Measurements from ENCODE around the gene IER5L.
A peak's percentile ranks its signal among the peaks of the same experiment; 100 is the strongest.

The IER5L gene

GRCh38 chr9:129160712-129161533, 17.1 kb downstream of the IER5L start:
- no peak for DNase-seq

GRCh38 chr9:129156163-129156562, 21.9 kb downstream of the IER5L start:
- no peak for DNase-seq

- no peak for DNase-seq
These were observed 23.1 kb downstream of the IER5L start for GRCh38 chr9:129154866-129155477.

DNA sequence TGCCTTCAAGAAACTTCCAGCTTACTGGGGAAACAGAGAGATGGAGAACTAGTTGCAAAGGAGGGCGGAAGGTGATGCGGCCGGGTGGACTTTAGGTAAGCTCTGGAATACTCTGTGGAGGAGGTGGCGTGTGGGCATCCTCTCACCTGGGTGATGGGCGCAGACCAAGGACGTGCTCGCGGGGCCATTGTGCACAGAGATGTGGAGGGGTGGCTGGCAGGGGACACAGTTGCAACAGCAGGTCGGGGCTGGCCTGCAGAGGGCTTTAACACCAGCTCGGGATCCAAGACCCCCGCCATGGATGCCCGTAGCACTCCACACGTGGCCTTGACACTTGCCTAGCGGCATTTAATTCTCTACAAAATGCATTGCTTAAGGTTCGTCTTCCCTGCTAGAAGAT, 26.6 kb downstream of the IER5L start:
- no peak for DNase-seq

GRCh38 chr9:129150672-129151211, 27.3 kb downstream of the IER5L start:
- no peak for DNase-seq

DNA sequence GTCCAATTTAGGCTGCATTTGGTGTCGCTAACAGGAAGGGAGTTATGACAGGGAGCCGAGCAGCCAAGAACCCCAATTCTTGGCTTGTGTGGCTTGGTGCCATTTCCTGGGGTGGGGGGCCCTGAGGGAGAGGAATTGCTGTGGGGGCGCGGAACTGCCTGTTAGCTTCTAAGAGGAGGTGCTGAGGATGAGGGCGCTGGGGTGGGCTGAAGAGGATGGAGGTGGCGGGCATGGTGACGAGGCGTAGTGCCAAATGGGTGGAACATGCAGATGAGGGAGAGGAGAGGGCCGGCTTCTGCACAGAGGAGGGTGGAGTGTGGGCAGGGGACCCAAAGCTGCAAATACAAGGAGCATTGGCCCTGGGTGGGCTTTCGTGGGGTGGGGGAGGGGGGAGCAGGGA, 27.9 kb downstream of the IER5L start:
- DNase-seq, result no peak

DNA sequence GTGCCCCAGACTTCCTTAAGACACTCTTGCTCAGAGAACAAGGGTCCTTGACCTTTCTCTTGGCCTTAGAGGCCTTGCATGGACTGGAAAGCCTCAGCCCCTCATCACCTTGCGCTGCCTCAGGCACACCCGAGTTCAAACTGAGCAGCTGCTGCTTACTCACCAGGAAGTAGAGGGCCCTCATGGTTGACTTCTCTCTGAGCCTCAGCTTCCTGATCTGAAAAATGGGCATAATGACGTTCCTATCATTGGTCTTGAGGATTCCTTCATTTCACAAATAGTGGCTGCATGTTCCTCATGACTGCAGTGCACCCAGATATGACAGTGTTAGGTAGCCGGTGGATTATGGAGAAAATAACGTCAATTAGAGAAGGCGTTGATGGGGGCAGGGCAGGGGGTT, 28.6 kb downstream of the IER5L start:
- no peak for DNase-seq

- no peak for DNase-seq
These were observed 29.4 kb downstream of the IER5L start for GRCh38 chr9:129148463-129149204.

DNA sequence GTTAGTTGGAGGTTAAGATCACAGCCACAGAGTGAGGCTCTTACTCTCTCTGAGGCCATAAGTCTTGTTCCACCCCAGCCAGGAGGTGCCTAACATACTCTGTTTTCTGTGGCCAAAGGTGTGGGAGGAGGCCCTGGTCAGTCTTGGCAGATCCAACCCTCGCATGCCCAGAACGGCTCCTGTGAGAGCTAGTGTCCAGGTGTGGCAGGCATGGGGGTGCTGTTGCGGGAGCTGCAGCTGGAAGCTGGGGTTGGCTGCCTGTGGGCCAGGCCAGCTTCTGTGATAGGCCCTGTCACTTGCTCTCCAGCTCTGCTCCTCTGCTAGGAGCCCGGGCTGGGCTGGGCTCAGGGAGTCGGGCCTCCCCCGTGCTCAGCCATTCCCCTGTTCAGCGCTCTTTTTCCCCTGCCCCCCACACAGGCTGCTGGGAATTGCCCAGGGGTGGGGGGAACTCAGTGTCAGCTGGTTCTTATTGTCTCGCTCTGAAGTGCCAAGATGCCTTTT, 31.6 kb downstream of the IER5L start:
- no peak for DNase-seq

DNA sequence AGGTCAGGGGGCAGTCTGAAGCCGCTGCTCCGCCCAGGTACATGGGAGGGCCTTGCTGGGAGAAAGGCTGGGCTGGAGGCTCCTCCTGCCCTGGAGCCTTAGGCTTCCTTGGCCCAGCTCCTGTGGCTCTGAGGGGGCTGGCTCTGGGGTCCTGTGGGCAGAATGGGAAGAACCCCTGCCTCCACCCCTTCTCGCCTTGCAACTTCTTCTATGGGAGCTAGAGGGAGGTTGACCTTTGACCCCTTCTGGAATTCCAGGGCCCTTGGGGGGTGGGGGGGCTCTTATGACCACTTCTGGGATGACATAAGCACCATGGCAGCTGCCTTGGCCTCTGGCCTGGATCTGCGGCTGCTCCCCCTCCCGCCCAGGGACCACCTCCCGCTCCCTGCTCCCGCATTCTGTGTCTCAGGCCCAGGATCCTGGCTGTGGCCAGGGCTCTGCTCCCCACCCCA, 32.2 kb downstream of the IER5L start:
- DNase-seq, result no peak

DNA sequence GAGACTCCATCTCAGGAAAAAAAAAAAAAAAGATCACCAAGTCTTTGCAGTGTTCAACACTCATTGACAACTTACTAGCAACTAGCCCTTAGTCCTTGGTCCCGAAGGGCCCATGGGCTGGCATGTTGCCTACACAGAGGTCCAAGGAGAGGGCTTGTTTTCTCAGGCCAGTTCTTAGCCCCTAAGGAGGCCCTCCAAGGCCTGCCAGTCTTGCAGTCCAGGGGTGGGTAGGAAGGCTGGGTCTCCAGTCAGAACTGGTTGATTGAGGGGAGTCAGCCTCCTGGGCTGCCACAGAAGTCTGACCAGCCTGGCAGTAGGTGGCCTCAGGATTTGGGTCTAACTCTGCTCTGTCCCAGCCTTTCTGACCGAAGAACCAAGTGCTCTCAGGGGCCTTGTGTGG, 32.7 kb downstream of the IER5L start:
- no peak for DNase-seq

DNA sequence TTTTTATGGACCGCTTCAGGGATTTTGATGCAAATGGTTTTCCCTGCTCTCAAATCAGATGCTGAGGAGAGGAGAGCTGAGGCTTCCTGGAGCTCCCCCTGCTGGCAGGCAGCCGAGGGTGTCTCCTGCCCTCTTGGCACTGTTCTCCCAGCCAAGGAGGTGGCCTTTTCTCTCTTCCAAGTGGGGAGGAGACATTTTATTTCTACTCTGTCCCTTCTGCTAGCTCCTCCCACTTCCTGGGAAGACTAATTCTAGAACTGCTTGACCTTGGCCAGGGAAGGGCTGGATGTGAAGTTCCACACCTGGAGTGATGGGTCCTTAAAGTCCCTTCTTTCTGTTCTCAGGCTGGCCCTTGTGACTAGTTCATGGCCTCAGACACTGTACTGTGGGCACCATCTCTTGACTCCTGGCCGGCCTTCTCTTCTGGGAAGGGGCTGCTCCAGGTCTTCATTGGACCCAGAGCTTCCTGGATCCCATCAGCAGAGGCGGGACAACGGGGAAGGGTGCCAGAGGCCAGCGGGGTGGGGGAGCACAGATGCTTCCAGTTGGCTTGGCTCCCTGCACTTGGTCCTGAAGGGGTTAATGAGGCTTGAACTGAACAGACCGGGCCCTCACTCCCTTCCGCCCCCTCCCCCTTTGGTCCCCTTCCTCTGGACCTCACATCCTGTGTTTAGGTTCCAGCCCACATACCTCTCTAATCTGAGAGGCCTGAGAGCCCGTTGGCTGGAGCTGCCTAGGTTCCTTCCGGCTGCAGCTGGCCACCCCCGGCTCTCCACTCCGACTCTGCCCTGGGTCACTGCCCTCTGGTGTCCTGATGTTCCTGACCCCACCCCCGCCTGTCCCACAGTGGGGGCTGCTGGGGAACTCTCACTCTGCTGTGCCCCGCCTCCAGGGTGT, 34.8 kb downstream of the IER5L start:
- peak; percentile 61 to 65 for DNase-seq

DNA sequence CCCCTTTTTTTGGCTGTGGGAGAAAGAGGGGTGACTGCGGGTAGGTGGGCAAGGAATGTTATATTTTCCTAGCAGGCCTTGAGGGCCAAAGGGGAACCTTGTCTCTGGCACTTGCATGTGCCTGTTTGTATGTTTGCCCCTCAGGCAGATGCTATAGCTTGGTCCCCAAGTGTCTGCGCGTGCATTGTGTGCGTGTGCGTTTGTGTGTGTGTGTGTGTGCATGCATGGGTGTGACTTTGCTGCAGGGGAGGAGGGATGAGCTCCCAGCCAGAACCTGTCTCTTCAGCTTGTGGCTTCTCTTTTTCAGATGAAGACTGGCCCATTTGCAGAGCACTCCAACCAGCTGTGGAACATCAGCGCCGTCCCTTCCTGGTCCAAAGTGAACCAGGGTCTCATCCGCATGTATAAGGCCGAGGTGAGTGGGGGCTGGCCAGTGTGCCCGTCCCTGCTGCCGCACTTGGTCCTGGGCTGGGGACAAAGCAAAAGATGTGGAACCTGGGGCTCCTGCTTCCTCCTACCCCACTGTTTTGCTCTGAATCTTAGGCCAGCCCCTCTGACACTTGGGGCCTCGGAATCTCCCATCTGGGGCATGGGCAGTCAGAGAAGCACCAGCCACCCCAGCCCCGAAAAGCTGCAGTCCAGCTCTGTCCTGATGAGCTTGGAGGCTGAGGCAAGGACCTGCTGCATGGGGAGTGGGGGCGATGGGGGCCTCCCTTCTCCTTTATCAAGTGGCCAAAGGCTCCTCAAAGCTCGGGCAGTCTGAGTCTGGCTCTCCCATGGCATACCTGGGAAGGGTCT, 35.7 kb downstream of the IER5L start:
- DNase-seq, result no peak

- DNase-seq, result peak; percentile 52 to 67
These were observed 36.7 kb downstream of the IER5L start for GRCh38 chr9:129141066-129142041.

- DNase-seq, result no peak
These were observed 37.5 kb downstream of the IER5L start for GRCh38 chr9:129140397-129141065.

DNA sequence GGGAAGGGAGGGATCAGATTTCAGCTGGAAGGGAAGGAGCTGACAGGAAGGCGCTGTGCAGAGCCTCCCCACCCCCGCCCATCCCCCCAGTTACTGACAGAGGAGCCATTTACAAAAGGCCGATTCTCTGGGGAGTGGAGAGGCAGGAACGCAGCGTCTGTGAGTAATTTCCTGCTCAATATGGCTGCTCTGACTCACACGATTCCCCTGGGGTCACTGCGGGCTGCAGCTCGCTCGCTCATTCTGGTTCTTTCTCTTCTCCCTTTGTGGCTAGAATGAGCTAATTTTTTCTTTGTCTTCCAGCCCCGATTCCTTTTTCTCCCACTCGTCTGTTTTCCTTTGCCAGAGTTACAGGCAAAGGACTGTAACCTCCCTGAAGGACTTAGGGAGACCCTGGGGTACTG, 38.1 kb downstream of the IER5L start:
- peak; percentile 89 to 93 for DNase-seq

DNA sequence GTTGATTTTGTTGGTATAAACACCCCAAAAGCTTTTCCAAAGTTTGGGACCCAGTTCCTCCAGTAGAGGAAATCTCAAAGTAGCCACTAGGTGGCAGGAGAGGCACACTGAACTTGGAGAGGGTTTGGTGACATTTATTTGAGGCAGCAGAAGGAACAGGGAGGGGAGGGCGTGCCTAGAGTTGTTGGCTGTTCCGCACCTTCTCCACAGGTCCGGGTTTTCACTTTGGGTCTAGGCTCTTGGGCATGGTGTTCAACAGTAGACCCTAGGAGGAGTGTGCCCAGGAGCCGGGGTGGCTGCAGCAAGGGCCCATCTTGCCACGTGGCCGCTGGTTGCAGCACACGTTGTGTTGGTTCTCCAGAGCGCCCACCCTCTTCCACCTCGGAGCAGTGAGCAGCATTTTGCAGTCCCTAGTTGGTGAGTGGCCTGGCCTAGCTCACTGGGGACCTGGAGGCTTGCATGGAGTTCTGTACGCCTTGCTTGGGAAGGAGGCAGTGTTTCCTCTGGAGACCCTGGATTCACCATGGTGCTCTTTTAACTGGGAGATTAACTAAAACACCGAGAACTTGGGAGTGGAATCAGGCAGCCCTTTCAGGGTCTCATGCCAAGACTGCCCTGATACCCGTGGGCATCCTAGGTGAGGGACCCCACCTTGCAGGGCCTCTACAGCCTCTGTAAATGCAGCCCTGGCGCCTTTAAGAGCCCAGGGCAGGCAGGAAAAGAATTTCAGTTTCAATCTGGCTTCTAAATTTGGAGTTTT, 38.6 kb downstream of the IER5L start:
- DNase-seq, result peak; percentile 82 to 86

GRCh38 chr9:129138476-129139232, 39.4 kb downstream of the IER5L start:
- no peak for DNase-seq
